Epithelial cell of prostate (primary cell): ENCODE measurements around the gene HMX2.

Experiments used
- DNase-seq: peaks from one replicate; pipeline ENCODE4 v3.0.0-alpha.2; 2011; ENCODE audit warnings: low read depth, low spot score
- H3K27ac ChIP-seq: fragments of 450-650 bp; 2 replicates; pipeline ENCODE4 v1.5.1; 2017; ENCODE audit warnings: mild to moderate bottlenecking

HMX2 gene

DNA sequence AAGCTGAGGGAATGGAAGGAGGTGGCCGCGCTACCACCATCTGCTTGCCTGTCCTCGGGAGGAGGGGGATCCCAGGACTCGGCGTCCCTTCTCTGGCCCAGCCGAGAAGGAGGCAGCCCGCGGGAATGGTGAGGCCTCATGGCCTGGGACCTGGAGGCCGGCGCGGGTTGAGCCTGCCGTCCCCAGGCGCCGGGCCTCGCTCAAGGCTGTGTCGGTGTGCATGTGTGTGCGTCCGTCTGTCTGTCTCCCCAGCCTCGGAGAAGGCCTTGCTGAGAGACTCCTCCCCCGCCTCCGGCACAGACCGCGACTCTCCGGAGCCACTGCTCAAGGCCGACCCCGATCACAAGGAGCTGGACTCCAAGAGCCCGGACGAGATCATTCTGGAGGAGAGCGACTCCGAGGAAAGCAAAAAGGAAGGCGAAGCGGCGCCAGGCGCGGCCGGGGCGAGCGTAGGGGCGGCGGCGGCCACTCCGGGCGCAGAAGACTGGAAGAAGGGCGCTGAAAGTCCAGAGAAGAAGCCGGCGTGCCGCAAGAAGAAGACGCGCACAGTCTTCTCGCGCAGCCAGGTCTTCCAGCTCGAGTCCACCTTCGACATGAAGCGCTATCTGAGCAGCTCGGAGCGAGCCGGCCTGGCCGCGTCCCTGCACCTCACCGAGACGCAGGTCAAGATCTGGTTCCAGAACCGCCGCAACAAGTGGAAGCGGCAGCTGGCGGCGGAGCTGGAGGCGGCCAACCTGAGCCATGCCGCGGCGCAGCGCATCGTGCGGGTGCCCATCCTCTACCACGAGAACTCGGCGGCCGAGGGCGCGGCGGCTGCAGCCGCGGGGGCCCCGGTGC, 10.9 kb upstream of the HMX2 start:
- H3K27ac ChIP-seq = no peak overlapping the region
- no peak for DNase-seq

DNA sequence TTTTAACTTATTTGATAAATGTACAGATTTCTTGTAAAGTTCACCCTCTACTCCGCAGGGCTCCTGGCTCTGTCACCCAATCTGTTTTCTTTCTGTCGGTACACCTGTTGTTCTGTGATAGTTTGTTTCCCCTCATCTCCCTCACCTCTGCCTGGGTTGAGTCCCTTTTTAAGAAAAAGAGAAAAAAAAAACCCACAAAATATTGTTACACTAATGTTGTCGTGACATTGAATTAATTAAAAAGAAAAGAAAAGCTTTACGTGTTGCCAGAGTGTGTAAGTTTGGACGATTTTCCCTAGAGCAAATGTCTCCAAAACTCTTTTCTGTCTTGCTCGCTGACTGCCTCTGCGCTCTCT, 8.8 kb upstream of the HMX2 start:
- no peak overlapping the region for H3K27ac ChIP-seq
- no peak for DNase-seq

- no peak for DNase-seq
- no peak overlapping the region for H3K27ac ChIP-seq
Observed at GRCh38 chr10:123139521-123140163, 8.3 kb upstream of the HMX2 start.

DNA sequence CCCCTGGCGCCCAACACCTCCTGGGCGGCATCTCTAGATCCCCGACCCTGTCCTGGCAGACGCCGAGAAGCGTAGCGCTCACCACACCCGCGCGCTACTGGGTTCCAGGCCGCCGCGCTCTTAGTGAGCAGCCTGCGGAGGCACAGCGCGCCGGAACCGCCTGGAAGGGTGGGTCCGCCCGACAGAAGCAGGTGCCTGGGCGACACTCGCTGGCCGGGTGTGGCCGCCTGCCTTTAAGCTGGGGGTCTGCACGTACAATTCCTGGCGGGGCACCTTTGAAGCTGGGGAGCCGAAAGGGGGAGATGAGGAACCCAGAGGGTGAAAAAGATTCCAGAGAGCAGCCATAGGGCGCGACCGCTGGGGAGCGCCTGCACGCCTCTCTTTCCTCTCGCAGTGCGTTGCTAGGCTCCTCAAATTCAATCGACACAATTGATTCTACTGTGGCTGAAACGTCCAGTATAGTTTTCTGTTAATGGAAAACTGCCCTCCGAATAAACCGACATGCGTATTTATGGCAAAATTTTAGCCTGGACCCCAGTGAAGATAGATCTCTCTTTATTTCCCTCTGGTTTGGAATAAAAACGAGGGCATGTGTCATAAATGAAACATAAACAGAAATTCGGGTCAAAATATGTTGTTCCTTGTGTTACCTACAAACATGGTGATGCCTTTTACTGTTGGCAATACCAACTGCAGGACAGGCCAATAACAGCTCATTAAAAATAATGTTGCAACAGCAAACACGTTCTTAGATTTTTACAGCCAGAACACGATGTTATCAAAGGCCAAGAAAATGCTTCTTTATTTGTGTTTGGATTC, 7.6 kb upstream of the HMX2 start:
- DNase-seq = no peak
- no peak overlapping the region for H3K27ac ChIP-seq

DNA sequence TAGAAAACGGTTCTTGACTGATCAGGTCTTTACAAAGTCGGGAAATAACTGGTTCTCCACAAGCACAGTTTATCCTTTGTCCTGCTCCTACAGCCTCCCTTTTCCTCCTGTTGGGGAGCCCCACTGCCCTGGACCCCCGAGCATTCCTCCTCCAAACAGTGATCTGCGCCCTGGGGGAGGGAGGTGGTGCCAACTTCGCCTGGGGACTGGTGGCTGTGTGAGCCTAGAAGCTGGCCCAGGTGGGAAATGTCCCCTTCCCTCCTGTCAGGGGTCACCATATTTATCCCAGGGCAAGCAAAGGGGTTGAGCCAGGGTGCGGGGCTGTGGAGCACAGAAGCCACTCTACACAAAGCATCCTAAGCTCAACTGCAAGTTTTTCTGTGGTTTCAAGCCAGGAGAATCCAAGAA, 6.9 kb upstream of the HMX2 start:
- H3K27ac ChIP-seq = no peak overlapping the region
- DNase-seq = no peak

DNA sequence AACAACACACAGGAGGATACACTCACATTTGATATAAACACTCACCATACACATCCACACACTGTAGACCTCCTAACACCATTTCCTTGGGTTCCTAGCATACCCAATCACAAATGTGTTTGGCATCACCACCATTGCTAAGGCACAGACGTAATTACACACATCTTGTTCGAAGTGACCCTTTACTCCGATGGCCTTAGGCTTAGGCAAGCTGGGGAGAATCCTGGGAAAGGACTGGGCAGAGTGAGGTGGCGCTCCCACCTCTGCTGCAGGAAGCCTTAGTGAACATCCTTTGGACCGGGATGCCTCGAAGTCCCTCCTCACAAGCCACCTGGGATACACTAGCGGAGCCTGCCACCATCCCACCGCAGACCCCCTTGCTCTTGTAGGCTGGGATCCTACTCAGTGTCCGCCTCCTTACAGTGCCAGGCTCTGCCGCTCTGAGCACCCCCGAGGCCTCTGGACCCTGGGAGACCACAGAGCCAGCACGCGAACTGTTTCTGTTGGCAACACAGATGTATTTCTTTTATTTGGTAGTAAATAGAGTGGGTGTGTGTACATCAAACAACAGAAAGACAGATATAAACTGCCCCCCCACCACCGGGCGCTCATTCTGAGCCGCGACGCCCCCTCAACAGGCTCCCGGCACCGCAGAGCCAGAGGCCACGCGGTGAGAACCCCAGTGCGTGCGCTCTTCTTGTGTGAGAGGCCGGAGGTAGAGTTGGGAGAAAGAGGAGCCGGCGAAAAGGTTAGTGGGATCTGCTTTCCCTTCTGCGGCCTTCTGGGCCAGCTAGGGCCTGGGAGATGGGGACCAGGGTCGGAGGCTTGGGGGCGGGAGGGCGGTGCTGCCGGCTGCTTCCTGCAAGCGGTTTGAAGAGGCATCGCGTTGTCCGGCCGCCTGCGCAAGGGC, 5.9 kb upstream of the HMX2 start:
- no peak overlapping the region for H3K27ac ChIP-seq
- DNase-seq = no peak

DNA sequence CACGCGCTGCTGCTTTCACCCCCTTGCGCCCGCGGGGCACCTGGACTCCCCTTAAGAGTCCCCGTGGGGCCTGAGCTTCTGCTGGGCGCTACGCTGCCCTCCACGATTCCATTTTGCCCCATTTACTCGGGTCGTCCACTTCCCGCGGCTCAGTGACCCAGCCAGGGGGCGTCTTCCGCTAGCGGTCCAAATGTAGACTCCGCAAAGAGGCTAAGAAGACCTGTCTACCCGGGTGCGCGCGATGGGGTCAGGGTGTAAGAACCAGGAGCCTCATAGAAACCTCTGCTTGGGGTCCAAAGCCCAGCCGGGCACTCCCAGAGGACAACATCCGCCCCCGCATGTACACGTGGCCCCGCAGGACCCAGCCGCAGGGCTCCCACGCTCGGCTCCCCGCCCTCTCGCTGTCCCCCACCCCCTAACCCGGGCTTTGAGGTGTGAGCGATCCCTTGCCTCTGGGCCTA, 5.2 kb upstream of the HMX2 start:
- H3K27ac ChIP-seq = no peak overlapping the region
- no peak for DNase-seq

DNA sequence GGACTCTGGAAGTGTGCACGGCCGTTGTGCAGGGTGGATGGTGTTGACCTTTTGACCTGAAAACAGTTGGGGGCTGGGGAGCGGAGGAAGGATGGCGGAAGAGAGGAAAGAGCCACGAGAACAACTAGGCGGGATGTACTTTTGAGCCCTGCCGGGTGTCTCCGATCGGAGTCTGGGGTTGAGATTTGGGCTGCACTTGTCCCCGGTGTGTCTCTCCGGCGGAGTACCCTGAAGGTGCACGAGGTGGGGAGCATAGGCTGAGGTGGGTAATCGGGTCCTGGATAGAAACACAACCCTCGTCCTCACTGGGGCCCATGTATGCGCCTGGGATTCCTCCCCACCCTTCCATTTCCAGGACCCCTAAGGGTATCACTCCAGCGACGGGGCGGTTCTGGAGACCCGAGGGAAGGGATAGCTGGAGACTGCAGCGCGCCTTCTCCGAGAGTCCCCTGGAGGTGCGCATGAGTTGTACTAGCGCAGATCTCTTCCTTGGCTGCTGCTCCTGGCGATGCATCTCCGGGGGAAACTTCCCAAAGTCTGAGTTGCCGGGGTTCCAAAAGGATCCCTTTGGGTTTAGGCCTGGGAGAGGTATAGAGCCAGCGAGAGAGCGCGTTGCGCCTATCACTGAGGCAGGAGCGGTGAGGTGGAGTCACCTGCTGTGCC, 4.6 kb upstream of the HMX2 start:
- H3K27ac ChIP-seq = no peak overlapping the region
- DNase-seq = no peak

DNA sequence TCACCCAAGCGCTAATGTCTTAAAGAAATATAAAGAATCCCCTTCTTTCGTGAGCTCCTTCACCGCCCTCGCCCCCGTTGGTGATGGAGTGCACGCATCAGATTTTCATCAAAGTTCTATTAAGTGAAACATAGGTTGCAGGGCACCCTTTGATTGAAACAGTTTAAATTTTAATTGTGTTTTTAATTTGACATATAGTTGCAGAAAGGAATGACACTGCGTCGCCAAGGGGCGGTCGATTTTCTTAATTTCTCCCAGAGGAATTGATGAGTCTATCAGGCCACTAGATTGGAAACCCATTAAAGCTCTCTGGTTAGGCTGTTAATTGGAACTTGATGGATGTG, 4.1 kb upstream of the HMX2 start:
- no peak for DNase-seq
- no peak overlapping the region for H3K27ac ChIP-seq

GRCh38 chr10:123144697-123145541, 3.0 kb upstream of the HMX2 start:
- H3K27ac ChIP-seq = no peak overlapping the region
- no peak for DNase-seq

GRCh38 chr10:123145542-123146012, 2.4 kb upstream of the HMX2 start:
- no peak overlapping the region for H3K27ac ChIP-seq
- no peak for DNase-seq

GRCh38 chr10:123146013-123146893, 1.7 kb upstream of the HMX2 start:
- no peak overlapping the region for H3K27ac ChIP-seq
- no peak for DNase-seq

DNA sequence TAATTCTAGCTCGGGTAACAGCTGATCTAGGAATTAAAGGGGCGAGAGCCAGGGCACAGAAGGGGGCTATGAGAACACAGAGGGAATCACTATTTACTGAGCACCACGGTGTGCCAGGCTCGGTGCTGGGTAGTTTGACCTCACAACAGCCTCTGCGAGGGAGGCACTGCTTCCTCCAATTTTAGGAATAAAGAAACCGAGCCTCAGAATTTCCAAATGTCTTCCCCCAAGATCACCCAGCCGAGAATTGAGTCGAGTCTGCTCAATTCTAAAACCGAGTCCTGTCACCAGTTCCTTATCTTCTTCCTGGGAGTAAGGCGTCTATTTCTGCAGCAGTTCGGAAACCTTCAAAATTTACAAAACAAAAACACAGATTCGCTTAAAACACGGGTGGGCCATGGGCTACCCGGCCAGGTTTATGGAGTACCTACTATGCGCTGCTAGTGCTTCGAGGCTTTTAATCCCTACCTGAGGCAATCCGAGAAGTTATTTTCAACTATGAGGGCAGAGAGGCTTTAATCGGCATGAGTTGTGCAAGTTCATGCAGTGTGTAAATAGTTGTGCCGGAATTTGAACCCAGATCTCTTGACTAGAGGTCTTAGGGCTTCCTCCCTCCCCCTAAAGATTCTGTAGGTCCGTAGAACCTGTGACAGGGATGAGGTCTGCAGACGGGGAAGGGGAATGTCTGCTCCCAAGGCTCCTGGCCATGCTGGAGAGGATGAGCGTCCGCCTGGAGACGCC, 872 bp upstream of the HMX2 start:
- DNase-seq = no peak
- H3K27ac ChIP-seq = no peak overlapping the region

- DNase-seq = no peak
- no peak overlapping the region for H3K27ac ChIP-seq
Observed at GRCh38 chr10:123148414-123149161, 652 bp downstream of the HMX2 start.

- H3K27ac ChIP-seq = no peak overlapping the region
- no peak for DNase-seq
Observed at GRCh38 chr10:123149162-123149567, 1.2 kb downstream of the HMX2 start.

DNA sequence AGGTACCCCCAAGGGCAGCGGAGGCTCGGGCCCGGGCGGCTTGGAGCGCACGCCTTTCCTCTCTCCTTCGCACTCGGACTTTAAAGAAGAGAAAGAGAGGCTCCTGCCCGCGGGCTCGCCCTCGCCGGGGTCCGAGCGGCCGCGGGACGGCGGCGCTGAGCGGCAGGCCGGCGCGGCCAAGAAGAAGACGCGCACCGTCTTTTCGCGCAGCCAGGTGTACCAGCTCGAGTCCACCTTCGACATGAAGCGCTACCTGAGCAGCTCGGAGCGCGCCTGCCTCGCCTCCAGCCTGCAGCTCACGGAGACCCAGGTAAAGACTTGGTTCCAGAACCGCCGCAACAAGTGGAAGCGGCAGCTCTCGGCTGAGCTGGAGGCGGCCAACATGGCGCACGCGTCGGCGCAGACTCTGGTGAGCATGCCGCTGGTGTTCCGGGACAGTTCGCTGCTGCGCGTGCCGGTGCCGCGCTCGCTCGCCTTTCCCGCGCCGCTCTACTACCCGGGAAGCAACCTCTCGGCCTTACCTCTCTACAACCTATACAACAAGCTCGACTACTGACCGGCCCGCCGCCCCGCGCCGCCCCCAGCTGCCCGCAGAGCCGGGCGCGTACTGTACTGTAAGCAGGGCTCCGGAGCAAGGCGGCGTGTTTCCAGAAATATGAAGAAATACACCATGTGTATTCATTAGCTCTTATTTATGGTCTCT, 1.8 kb downstream of the HMX2 start:
- no peak for DNase-seq

More for the DNA sequence above, 1.8 kb downstream of the HMX2 start:
- no peak overlapping the region for H3K27ac ChIP-seq
